Esophagus muscularis mucosa (tissue), 4 donors: ENCODE measurements around the gene RPL7A.

Source experiments
- EP300 ChIP-seq: sonication (generic); formaldehyde crosslinking; IDR thresholded peaks from one replicate; pipeline ENCODE4 v1.6.1; 2017; ENCODE audit warnings: antibody characterized with exemption
- POLR2A ChIP-seq: fragments of 450-650 bp; IDR thresholded peaks from one replicate; pipeline ENCODE4 v1.6.1; 2017; ENCODE audit warnings: antibody characterized with exemption, moderate library complexity, mild to moderate bottlenecking, low read depth
- TF ChIP-seq, protein P1 (sequence below), 3 experiments: fragments of 200-600 bp in 2 of 3; fragments of 450-650 bp in 1 of 3; sonication (generic) in 2 of 3; IDR thresholded peaks; one replicate each; pipeline ENCODE4 v1.5.1; 2017 to 2019; ENCODE audit warnings: antibody characterized with exemption in 3 of 3, mild to moderate bottlenecking in 2 of 3, moderate library complexity in 1 of 3

GRCh38 chr9:133375724-133376654 is 28.0 kb downstream of the RPL7A start, which contains the start of the genes STKLD1 and SURF4:
- TF ChIP-seq POLR2A (peak; percentile 68), EP300 (no peak)
- TF ChIP-seq, protein P1, sequence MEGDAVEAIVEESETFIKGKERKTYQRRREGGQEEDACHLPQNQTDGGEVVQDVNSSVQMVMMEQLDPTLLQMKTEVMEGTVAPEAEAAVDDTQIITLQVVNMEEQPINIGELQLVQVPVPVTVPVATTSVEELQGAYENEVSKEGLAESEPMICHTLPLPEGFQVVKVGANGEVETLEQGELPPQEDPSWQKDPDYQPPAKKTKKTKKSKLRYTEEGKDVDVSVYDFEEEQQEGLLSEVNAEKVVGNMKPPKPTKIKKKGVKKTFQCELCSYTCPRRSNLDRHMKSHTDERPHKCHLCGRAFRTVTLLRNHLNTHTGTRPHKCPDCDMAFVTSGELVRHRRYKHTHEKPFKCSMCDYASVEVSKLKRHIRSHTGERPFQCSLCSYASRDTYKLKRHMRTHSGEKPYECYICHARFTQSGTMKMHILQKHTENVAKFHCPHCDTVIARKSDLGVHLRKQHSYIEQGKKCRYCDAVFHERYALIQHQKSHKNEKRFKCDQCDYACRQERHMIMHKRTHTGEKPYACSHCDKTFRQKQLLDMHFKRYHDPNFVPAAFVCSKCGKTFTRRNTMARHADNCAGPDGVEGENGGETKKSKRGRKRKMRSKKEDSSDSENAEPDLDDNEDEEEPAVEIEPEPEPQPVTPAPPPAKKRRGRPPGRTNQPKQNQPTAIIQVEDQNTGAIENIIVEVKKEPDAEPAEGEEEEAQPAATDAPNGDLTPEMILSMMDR (IDR thresholded peaks at IDR 0.05): peak in 1 of 3 experiments; percentile 24
